BJ (cell line): ENCODE results near the gene CEP131. TPM values are rescaled to one million over a fixed set of nuclear protein-coding genes. Genes with fewer than 3 reads are reported as not detected.
"Not testable (repeated sequence)": the region's sequence is repeated elsewhere in the genome, so short reads cannot be mapped to it uniquely, and the experiment has no call there.

ENCODE experiments used
- CTCF ChIA-PET: fragments of 350-600 bp; formaldehyde crosslinking; extraction: SDS; loops from one replicate; lab custom pipeline; 2021; ENCODE audit warnings: antibody characterized with exemption, inconsistent platforms; lab: Yijun Ruan, JAX
- POLR2A ChIA-PET: fragments of 300-600 bp; sonication (Branson Sonifier 250); formaldehyde crosslinking; extraction: SDS; loops from one replicate; lab custom pipeline; 2021; ENCODE audit warnings: antibody characterized with exemption; lab: Charles Lee
- DNase-seq: peaks from one replicate; pipeline ENCODE4 v3.0.0-alpha.2; 2011; ENCODE audit warnings: low read depth
- H3K27me3 ChIP-seq: 2 replicates; pipeline ENCODE4 v1.6.0; 2011; ENCODE audit warnings: low read length; ENCODE audit not compliant: control insufficient read depth, insufficient read depth
- H3K36me3 ChIP-seq: 2 replicates; pipeline ENCODE4 v1.5.1; 2011; ENCODE audit warnings: low read length; ENCODE audit not compliant: control insufficient read depth, insufficient read depth
- H3K4me3 ChIP-seq: 2 replicates; pipeline ENCODE4 v1.5.1; 2011; ENCODE audit warnings: low read depth, mild to moderate bottlenecking, control low read depth, low read length
- polyA plus RNA-seq: library from polyadenylated mRNA; depleted of rRNA; stranded (reverse); fragments of >200 nt; gene quantifications from 2 replicates; pipeline ENCODE4 v1.2.3, GENCODE V29; 2011
- TF ChIP-seq, protein P1 (sequence below): IDR thresholded peaks from 2 replicates; pipeline ENCODE4 v1.5.1; 2011; ENCODE audit warnings: low read depth, mild to moderate bottlenecking, control low read depth, inconsistent platforms, low read length, moderate library complexity; ENCODE audit not compliant: insufficient read depth

CEP131 gene
- polyA plus RNA-seq, 1 experiment = 4.9 TPM

DNA sequence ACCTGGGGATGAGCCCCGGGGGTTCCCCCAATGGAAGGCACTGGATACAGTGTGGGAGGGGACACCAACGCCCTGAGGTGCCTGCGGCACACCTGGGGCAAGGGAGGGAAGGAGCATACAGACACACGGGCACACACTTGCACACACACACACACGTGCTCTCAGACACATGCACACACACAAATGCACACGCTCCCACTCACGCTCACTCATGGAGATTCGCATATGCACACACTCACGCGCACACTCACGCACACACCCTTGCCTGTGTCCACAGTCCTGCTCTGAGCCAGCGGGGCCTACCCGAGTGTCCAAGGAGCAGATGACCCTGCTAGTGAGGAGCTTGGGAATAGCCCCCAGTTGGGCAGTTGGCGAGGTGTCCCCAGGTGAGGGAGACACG is 74.2 kb downstream of the CEP131 start:
- Histone ChIP-seq H3K27me3 (peaks cover 3% of the 10 kb centered on the region; the same call in 1 of the 2 replicates), H3K4me3 (no peak overlapping the region), H3K36me3 (no peaks in the 10 kb centered on the region)
- POLR2A ChIA-PET = no interaction called here
- CTCF ChIA-PET = no interaction called here
- no peak for DNase-seq
- TF ChIP-seq, protein P1, sequence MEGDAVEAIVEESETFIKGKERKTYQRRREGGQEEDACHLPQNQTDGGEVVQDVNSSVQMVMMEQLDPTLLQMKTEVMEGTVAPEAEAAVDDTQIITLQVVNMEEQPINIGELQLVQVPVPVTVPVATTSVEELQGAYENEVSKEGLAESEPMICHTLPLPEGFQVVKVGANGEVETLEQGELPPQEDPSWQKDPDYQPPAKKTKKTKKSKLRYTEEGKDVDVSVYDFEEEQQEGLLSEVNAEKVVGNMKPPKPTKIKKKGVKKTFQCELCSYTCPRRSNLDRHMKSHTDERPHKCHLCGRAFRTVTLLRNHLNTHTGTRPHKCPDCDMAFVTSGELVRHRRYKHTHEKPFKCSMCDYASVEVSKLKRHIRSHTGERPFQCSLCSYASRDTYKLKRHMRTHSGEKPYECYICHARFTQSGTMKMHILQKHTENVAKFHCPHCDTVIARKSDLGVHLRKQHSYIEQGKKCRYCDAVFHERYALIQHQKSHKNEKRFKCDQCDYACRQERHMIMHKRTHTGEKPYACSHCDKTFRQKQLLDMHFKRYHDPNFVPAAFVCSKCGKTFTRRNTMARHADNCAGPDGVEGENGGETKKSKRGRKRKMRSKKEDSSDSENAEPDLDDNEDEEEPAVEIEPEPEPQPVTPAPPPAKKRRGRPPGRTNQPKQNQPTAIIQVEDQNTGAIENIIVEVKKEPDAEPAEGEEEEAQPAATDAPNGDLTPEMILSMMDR = no peak

DNA sequence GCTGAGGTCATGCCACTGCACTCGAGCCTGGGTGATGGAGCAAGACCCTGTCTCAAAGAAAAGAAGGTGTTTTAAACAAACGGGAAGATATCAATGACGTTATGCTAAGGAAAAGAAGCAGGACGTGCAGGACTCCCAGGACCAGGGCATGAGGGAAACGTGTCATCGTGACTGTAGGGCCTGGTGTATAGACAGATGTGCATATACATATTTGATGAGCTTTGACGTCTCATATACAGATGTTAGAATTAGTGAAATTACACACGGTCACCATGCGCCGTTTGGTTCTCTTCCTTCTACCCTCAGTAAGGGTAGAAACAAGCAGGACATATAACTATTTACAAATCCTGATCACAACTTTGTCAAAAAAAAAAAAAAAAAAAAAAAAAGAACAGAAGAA is 75.1 kb downstream of the CEP131 start:
- Histone ChIP-seq H3K4me3 (no peak overlapping the region), H3K27me3 (peaks cover 3% of the 10 kb centered on the region; the same call in 1 of the 2 replicates), H3K36me3 (no peaks in the 10 kb centered on the region)
- TF ChIP-seq, protein P1 = no peak
- ChIA-PET POLR2A (no interaction called here), CTCF (interaction anchor here (1.5 kb wide), 1 partner anchor 53 kb away, joined by 3 read pairs; no protein-coding TSS in a partner anchor)
- DNase-seq = no peak

DNA sequence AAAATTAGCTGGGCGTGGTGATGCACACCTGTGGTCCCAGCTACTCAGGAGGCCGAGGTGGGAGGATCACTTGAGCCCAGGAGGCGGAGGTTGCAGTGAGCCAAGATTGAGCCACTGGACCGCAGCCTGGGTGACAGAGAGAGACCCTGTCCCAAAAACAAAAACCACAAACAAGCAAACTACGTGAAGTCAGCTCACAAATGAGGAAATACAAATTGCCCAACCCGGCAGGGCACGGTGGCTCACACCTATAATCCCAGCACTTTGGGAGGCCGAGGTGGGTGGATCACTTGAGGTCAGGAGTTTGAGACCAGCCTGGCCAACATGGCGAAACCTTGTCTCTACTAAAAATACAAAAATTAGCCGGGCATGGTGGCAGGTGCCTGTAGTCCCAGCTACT is 76.6 kb downstream of the CEP131 start:
- H3K36me3 ChIP-seq = not testable (repeated sequence)

DNA sequence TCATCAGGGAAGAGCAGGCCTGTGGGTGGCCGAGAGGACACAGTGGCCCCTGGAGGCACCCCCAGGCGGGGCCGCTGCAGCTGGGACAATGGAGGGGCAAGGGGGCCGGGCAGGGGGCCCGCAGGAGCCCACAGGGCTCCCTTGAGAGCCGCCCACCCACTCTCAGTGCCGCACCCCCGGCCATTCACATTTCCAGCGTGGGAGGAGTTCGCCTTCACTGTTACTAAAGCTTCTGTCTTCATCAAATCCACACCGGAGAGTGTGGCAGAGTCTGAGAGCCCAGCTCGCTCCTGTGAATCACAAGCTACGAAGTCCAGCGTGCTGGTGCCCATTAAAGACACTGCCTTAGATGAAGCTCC is 78.4 kb downstream of the CEP131 start:
- no peaks in the 10 kb centered on the region; the same call in 1 of the 2 replicates for H3K27me3 ChIP-seq
- no peak for DNase-seq
- TF ChIP-seq, protein P1 = no peak
- H3K36me3 ChIP-seq = no peaks in the 10 kb centered on the region
- ChIA-PET CTCF (interaction anchor here (0.6 to 5.9 kb wide), 8 partner anchors 11 to 340 kb away, joined by 3 to 26 read pairs (median 6); no protein-coding TSS in a partner anchor), POLR2A (no interaction called here)
- no peak overlapping the region for H3K4me3 ChIP-seq

More for the DNA sequence above, 76.6 kb downstream of the CEP131 start:
- CTCF ChIA-PET = interaction anchor here (5.9 kb wide), 1 partner anchor 55 kb away, joined by 26 read pairs; no protein-coding TSS in a partner anchor
- H3K4me3 ChIP-seq, H3K27me3 ChIP-seq, POLR2A ChIA-PET, DNase-seq: not testable (repeated sequence)

DNA sequence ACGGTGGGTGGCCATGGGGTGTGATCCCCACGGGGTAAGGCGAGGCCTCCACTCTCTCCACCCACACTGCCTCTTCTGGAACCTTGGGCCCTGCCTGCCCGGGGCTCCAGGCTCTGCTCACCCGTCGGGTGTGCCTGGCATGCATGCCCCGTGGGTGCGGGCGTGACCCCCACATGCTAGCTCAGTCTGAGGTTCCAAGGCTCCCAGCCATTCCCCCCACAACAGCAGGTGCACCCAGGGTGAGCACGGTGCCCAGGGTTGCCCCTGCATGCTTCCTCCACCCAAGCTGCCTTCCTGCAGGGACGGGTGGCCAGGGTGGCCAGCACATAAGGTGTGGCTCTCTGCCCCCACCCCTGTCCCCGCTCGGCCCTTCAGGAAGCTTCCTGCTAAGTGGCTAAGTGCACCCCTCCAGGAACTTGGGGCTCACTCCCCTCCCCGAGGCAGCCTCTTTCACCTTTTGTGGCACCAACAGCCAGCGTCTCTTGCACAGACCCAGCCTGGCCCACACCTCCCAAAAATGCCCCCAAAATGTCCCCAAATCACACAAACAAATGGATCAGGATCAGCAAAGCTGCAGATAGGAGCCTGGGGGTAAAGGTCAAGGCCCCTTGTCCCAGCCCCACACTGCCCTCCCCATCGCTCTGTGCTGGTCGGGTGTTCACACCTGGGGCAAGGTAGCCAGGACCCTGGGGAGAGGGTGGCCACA is 78.9 kb downstream of the CEP131 start:
- POLR2A ChIA-PET = no interaction called here

More for the DNA sequence above, 78.9 kb downstream of the CEP131 start:
- Histone ChIP-seq H3K4me3 (no peak overlapping the region), H3K27me3 (no peaks in the 10 kb centered on the region; the same call in 1 of the 2 replicates), H3K36me3 (no peaks in the 10 kb centered on the region)
- DNase-seq = no peak
- CTCF ChIA-PET = interaction anchor here (1.0 to 5.9 kb wide), 13 partner anchors 10 to 341 kb away, joined by 3 to 30 read pairs (median 7); partner anchors contain the start of gene PVALEF
- TF ChIP-seq, protein P1 = no peak
